Measurements from ENCODE around the gene TLCD1. TPM values are rescaled to one million over a fixed set of nuclear protein-coding genes. Genes with fewer than 3 reads are reported as not detected.

TLCD1 gene, protein sequence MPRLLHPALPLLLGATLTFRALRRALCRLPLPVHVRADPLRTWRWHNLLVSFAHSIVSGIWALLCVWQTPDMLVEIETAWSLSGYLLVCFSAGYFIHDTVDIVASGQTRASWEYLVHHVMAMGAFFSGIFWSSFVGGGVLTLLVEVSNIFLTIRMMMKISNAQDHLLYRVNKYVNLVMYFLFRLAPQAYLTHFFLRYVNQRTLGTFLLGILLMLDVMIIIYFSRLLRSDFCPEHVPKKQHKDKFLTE
- total RNA-seq = not detected

- H3K4me1 ChIP-seq (ENCODE audit: insufficient read depth, low read length) = peaks cover 72% of the 10 kb centered on the region
- no peaks in the 10 kb centered on the region for H3K9me3 ChIP-seq (ENCODE audit: low read depth, low read length)
- H3K4me3 ChIP-seq (ENCODE audit: low read length) = peak within 1 kb of the TSS; percentile 44
- no peaks in the 10 kb centered on the region for H3K27me3 ChIP-seq (ENCODE audit: insufficient read depth, low read length)
Observed at GRCh38 chr17:28726226-28726626, at the start of gene TLCD1. TLCD1 (minus strand) TSS chr17:28726233; CDS start chr17:28726097, 136 bp downstream.

DNA sequence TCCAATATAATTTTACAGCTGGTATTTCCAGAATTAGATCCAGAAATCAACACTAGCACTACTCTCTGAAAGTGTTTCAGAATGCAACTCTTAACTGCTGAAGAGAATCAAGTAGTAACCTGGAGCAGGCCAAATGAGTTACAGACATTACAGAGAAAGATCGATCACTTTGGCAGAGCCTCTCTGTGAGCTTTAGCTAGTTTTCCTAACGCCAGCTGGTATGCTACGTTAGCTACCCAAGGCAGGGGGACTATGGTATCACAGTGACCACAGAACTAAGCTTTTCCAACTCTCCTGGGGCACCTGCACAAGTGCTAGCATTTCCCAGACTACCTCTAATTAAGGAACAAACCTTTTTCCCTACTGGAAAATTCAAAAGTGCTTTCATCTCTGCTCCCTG is 48.2 kb upstream of the TLCD1 start:
- Histone ChIP-seq H3K27me3 (ENCODE audit: insufficient read depth, low read length) (no peaks in the 10 kb centered on the region), H3K9me3 (ENCODE audit: low read depth, low read length) (no peaks in the 10 kb centered on the region), H3K4me3 (ENCODE audit: low read length) (no peak overlapping the region), H3K4me1 (ENCODE audit: insufficient read depth, low read length) (peaks cover 10% of the 10 kb centered on the region)

DNA sequence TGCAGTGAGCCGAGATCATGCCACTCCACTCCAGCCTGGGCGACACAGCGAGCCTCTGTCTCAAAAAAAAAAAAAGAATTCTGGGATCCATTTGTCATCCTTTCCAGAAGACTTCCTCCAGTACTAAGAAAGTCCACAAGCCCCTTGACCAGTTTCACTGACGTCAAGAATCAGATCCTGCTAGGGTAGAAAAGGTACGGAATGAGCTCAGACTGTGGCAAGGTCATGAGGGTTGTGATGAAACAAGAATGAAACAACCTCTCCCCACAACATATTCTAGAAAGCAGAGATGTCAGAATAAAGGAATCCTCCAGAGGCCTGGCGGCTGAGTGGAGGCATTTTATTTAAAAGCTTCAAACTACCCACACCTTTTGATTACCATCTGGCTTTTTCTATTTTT is 47.7 kb upstream of the TLCD1 start:
- H3K4me3 ChIP-seq (ENCODE audit: low read length) = no peak overlapping the region

DNA sequence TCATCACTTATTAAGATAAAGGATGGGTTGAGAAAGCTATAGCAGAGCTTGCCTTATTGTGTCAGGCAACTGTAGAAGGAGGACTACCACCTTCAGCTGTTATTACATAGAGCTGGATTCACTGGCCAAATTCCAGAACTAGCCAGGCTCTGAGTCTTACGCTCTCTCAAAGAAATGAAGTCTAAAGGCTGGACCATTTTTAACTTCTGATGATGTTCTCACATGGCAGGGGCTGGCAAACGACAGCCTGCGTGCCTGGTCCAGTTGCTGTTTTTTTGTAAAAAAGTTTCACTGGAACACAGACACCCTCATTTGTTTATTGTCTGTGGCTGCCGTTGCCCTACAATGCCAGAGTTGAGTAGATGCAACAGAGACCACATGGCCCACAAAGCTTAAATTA is 39.0 kb upstream of the TLCD1 start:
- no peaks in the 10 kb centered on the region for H3K9me3 ChIP-seq (ENCODE audit: low read depth, low read length)
- H3K27me3 ChIP-seq (ENCODE audit: insufficient read depth, low read length) = no peaks in the 10 kb centered on the region
- H3K4me1 ChIP-seq (ENCODE audit: insufficient read depth, low read length) = peaks cover 17% of the 10 kb centered on the region
- H3K4me3 ChIP-seq (ENCODE audit: low read length) = no peak overlapping the region

More for the DNA sequence above, 47.7 kb upstream of the TLCD1 start:
- Histone ChIP-seq H3K4me1 (ENCODE audit: insufficient read depth, low read length) (peaks cover 10% of the 10 kb centered on the region), H3K27me3 (ENCODE audit: insufficient read depth, low read length) (no peaks in the 10 kb centered on the region), H3K9me3 (ENCODE audit: low read depth, low read length) (no peaks in the 10 kb centered on the region)

GRCh38 chr17:28763804-28764266 is 37.8 kb upstream of the TLCD1 start:
- Histone ChIP-seq H3K27me3 (ENCODE audit: insufficient read depth, low read length) (no peaks in the 10 kb centered on the region), H3K9me3 (ENCODE audit: low read depth, low read length) (no peaks in the 10 kb centered on the region), H3K4me3 (ENCODE audit: low read length) (no peak overlapping the region), H3K4me1 (ENCODE audit: insufficient read depth, low read length) (peaks cover 17% of the 10 kb centered on the region)

DNA sequence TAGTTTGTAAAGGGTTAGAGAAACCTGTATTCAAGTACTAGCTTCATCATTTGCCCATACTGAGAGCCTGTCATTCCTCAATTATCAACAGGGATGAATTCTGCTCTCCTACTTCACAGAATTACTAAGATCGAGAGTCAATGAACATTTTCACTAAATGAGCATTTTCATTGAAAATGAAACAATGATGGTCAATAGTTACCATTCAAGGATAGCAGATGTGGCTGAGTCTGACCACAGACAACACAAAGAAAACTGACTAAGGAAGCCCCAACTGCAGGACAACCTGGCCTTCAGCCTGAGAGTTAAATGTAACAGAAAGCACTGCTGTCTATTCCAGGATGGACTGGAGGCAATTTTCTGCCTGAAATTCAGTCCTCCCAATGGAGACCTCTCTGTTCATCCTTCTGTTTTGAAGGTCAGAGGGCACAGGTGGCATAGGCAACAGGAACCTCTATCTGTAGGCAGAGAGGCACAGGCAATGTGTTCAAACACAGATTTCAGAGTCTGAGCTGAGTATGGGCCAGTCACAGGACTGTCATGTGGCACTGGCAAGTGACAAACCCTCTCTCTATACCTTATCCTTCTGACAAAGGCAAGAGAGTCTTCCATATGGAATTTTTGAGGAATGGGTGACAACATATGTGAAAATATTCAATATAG is 37.2 kb upstream of the TLCD1 start:
- Histone ChIP-seq H3K4me3 (ENCODE audit: low read length) (no peak overlapping the region), H3K4me1 (ENCODE audit: insufficient read depth, low read length) (peaks cover 17% of the 10 kb centered on the region), H3K9me3 (ENCODE audit: low read depth, low read length) (no peaks in the 10 kb centered on the region), H3K27me3 (ENCODE audit: insufficient read depth, low read length) (no peaks in the 10 kb centered on the region)

GRCh38 chr17:28760601-28761562 is 34.8 kb upstream of the TLCD1 start:
- H3K27me3 ChIP-seq (ENCODE audit: insufficient read depth, low read length) = no peaks in the 10 kb centered on the region
- no peak overlapping the region for H3K4me3 ChIP-seq (ENCODE audit: low read length)
- no peaks in the 10 kb centered on the region for H3K9me3 ChIP-seq (ENCODE audit: low read depth, low read length)
- H3K4me1 ChIP-seq (ENCODE audit: insufficient read depth, low read length) = peaks cover 17% of the 10 kb centered on the region

GRCh38 chr17:28759256-28759865 is 33.3 kb upstream of the TLCD1 start:
- Histone ChIP-seq H3K4me1 (ENCODE audit: insufficient read depth, low read length) (peaks cover 17% of the 10 kb centered on the region), H3K9me3 (ENCODE audit: low read depth, low read length) (no peaks in the 10 kb centered on the region), H3K4me3 (ENCODE audit: low read length) (no peak overlapping the region), H3K27me3 (ENCODE audit: insufficient read depth, low read length) (no peaks in the 10 kb centered on the region)

DNA sequence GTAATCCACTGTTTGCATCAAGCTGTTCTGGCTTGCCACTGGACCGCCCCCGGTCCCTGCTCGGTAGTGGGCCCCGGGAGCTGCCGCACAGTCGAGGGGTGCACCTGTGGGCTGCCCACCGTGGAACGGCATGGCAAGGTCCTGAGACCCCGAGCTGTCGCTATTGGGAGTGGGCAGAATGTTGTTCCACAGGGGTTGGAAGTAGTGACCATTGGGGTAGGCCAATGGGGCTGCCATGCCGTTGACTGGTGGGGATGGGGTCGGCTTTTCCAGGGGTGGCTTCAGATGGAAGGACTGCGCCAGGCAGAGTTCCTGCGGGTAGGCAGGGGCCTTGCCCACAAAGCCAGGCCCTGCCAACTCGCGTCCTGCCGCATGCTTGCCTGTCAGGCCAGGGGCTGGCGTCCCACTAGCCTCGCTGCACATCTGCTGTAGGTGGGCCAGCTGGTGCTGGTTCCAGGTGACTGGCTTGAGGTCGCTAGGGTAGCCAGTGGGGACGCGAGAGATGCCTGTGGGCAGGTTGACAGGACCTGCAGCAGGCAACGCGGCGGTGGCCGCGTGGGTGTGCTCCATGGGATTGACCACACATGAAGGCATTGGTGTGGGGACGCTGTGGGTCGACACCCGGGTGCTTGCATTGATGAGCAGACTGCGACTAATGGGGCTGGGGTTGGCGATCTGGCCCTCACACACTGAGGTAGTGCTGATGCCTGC is 32.5 kb upstream of the TLCD1 start:
- peaks cover 17% of the 10 kb centered on the region for H3K4me1 ChIP-seq (ENCODE audit: insufficient read depth, low read length)
- H3K27me3 ChIP-seq (ENCODE audit: insufficient read depth, low read length) = no peaks in the 10 kb centered on the region
- H3K4me3 ChIP-seq (ENCODE audit: low read length) = no peak overlapping the region
- H3K9me3 ChIP-seq (ENCODE audit: low read depth, low read length) = no peaks in the 10 kb centered on the region

GRCh38 chr17:28756049-28756804 is 30.2 kb upstream of the TLCD1 start:
- H3K4me1 ChIP-seq (ENCODE audit: insufficient read depth, low read length) = peaks cover 8% of the 10 kb centered on the region
- no peaks in the 10 kb centered on the region for H3K27me3 ChIP-seq (ENCODE audit: insufficient read depth, low read length)
- H3K4me3 ChIP-seq (ENCODE audit: low read length) = no peak overlapping the region
- no peaks in the 10 kb centered on the region for H3K9me3 ChIP-seq (ENCODE audit: low read depth, low read length)

- no peaks in the 10 kb centered on the region for H3K27me3 ChIP-seq (ENCODE audit: insufficient read depth, low read length)
- H3K9me3 ChIP-seq (ENCODE audit: low read depth, low read length) = no peaks in the 10 kb centered on the region
- H3K4me3 ChIP-seq (ENCODE audit: low read length) = no peak overlapping the region
- H3K4me1 ChIP-seq (ENCODE audit: insufficient read depth, low read length) = peaks cover under 1% of the 10 kb centered on the region
Observed at GRCh38 chr17:28755486-28755885, 29.5 kb upstream of the TLCD1 start.

- Histone ChIP-seq H3K27me3 (ENCODE audit: insufficient read depth, low read length) (no peaks in the 10 kb centered on the region), H3K4me1 (ENCODE audit: insufficient read depth, low read length) (peaks cover 6% of the 10 kb centered on the region), H3K9me3 (ENCODE audit: low read depth, low read length) (no peaks in the 10 kb centered on the region), H3K4me3 (ENCODE audit: low read length) (no peak overlapping the region)
Observed at GRCh38 chr17:28751600-28752366, 25.8 kb upstream of the TLCD1 start.

All from mononuclear cell (primary cell).